Measurements from ENCODE around the gene ACTN1. TPM values are rescaled to one million over a fixed set of nuclear protein-coding genes. Genes with fewer than 3 reads are reported as not detected.

ACTN1 gene
- total and polyA plus RNA-seq, 2 of the 8 experiments (the other 6 are each of a cell fraction or from before 2014, with no cell fraction given) = 236 to 262 TPM

DNA sequence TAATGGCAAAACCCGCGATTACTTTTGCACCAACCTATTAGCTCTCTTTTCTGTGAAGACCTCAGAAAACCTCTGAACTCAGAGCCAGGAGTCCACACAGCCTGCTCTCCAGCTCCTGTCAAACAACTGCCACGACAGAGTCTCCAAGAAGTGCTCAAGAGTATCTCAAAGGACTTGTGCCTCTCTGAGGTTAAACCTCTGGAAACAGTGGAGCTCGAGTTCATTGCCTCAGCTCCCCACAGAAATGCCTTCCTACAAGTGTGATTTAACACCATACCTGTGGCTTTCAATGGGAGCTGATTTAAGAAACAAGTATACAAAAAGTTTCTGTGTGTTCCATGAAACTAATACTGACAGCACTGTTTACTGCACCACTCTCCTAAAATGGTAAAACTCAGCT, 20.1 kb downstream of the ACTN1 start:
- FAIRE-seq (no peak), DNase-seq (ENCODE audit: low read depth in 1 of 2, low spot score in 2 of 2) (no peak)
- no peaks in the 10 kb centered on the region; a peak in 1 of 7 replicates for H3K27me3 ChIP-seq (replicated peaks in 1 of 4; ENCODE audit: control insufficient read depth in 3 of 4, extremely low read depth in 1 of 4, insufficient read depth in 3 of 4, low read length in 3 of 4)
- H2BK15ac ChIP-seq (ENCODE audit: low read length) = no peak overlapping the region
- no peak overlapping the region for H4K5ac ChIP-seq (ENCODE audit: insufficient read length, low read depth, low read length)
- no peaks in the 10 kb centered on the region for H3K23me2 ChIP-seq (ENCODE audit: low read depth, low read length)
- H2AFZ ChIP-seq (ENCODE audit: low read length) = no peak overlapping the region
- H3K79me2 ChIP-seq (ENCODE audit: control insufficient read depth in 1 of 2, insufficient read depth in 2 of 2, low read length in 2 of 2) = peaks cover 18 to 100% of the 10 kb centered on the region in 2 experiments; a peak in 3 of 4 replicates
- H2BK120ac ChIP-seq (replicated peaks; ENCODE audit: low read depth, low read length) = no peak overlapping the region
- H3K18ac ChIP-seq (ENCODE audit: extremely low read depth, low read length) = 0 out of 2 replicates have a peak overlapping the region, but pooled peaks have one; percentile 22
- ChIA-PET CTCF (ENCODE audit: partially characterized antibody) (interaction anchor here (0.6 to 19.1 kb wide), 7 partner anchors 10 to 81 kb away, joined by 3 to 291 read pairs (median 6); no protein-coding TSS in a partner anchor), POLR2A (ENCODE audit: partially characterized antibody) (interaction anchor here (1.1 to 2.2 kb wide), 3 partner anchors 10 to 17 kb away, joined by 3 to 8 read pairs (median 5); no protein-coding TSS in a partner anchor)
- no peak overlapping the region for H2AK5ac ChIP-seq (ENCODE audit: low read depth, low read length)
- peaks cover 0 to 8% (median 4%) of the 10 kb centered on the region in 4 experiments; a peak in 3 of 8 replicates for H3K36me3 ChIP-seq (ENCODE audit: control insufficient read depth in 2 of 4, insufficient read depth in 4 of 4, low read length in 3 of 4)
- peaks cover 24 to 43% of the 10 kb centered on the region in 2 experiments for H4K20me1 ChIP-seq (replicated peaks in 1 of 2; ENCODE audit: control insufficient read depth in 1 of 2, insufficient read depth in 2 of 2, low read length in 2 of 2)
- TF ChIP-seq POLR2AphosphoS5 (IDR thresholded peaks at IDR 0.05; ENCODE audit: low read depth, low read length) (no peak), SP1 (IDR thresholded peaks at IDR 0.05; ENCODE audit: low read depth, low read length) (no peak), TAF1 (IDR thresholded peaks at IDR 0.05; ENCODE audit: low read depth, low read length) (no peak), GTF2F1 (IDR thresholded peaks at IDR 0.05; ENCODE audit: borderline replicate concordance, low read depth, low read length) (no peak)
- TF ChIP-seq, protein P1, sequence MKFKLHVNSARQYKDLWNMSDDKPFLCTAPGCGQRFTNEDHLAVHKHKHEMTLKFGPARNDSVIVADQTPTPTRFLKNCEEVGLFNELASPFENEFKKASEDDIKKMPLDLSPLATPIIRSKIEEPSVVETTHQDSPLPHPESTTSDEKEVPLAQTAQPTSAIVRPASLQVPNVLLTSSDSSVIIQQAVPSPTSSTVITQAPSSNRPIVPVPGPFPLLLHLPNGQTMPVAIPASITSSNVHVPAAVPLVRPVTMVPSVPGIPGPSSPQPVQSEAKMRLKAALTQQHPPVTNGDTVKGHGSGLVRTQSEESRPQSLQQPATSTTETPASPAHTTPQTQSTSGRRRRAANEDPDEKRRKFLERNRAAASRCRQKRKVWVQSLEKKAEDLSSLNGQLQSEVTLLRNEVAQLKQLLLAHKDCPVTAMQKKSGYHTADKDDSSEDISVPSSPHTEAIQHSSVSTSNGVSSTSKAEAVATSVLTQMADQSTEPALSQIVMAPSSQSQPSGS (IDR thresholded peaks at IDR 0.05; ENCODE audit: low read length) = no peak
- no peak overlapping the region for H3K4me2 ChIP-seq (ENCODE audit: insufficient read depth in 1 of 2, low read depth in 2 of 2, low read length in 2 of 2)
- H3K23ac ChIP-seq (ENCODE audit: insufficient read length) = no peak overlapping the region
- no peak overlapping the region for H3K4me3 ChIP-seq (ENCODE audit: extremely low read depth in 1 of 4, insufficient read depth in 2 of 4, low read depth in 3 of 4, low read length in 4 of 4)
- H4K8ac ChIP-seq (ENCODE audit: extremely low read depth, insufficient read depth, low read length) = no peak overlapping the region
- 87% methylated on average over 4 of the region's 4 CpGs; no CpG with 5 or more reads in 1 of the 2 experiments for WGBS, 2 experiments (ENCODE audit: extremely low coverage in 1 of 2, insufficient coverage in 1 of 2, insufficient read length in 1 of 2, insufficient replicate concordance in 2 of 2, low coverage in 1 of 2, low lambda C conversion rate in 2 of 2, missing lambda C conversion rate in 1 of 2)
- H3K4ac ChIP-seq (replicated peaks; ENCODE audit: insufficient read length, low read depth, low read length) = no peak overlapping the region
- no peaks in the 10 kb centered on the region for H3K9me3 ChIP-seq (ENCODE audit: insufficient read depth in 2 of 2, low read depth in 1 of 2, low read length in 1 of 2)
- H3K27ac ChIP-seq (ENCODE audit: low read depth, low read length) = no peak overlapping the region
- H3K14ac ChIP-seq (ENCODE audit: insufficient read length) = no peak overlapping the region
- peak overlapping the region; percentile 58; the same call in 1 of the 2 replicates for H2BK5ac ChIP-seq (ENCODE audit: low read depth, low read length)
- H3K56ac ChIP-seq (replicated peaks; ENCODE audit: insufficient read length, low read depth, low read length) = no peak overlapping the region
- H3K79me1 ChIP-seq (ENCODE audit: low read depth, low read length) = peaks cover 43% of the 10 kb centered on the region
- no peak overlapping the region for H4K91ac ChIP-seq (replicated peaks; ENCODE audit: insufficient read length, low read length)
- no peak overlapping the region for H3K9ac ChIP-seq (replicated peaks in 1 of 4; ENCODE audit: extremely low read depth in 1 of 4, low read depth in 3 of 4, low read length in 3 of 4)
- no peak overlapping the region for H2BK20ac ChIP-seq (ENCODE audit: low read length)
- peaks cover 0 to 10% (median 4%) of the 10 kb centered on the region in 4 experiments; a peak in 4 of 7 replicates for H3K4me1 ChIP-seq (replicated peaks in 1 of 4; ENCODE audit: control insufficient read depth in 3 of 4, insufficient read depth in 4 of 4, low read length in 3 of 4)
- H2BK12ac ChIP-seq (ENCODE audit: low read depth, low read length) = no peak overlapping the region

Data from H1 (cell line).